Measurements from ENCODE around the gene ARX.

Gene ARX

GRCh38 chrX:25016361-25016671 lies 551 bp upstream of the ARX start:
- no peak for DNase-seq

GRCh38 chrX:25014366-25014838 lies 1.4 kb downstream of the ARX start:
- DNase-seq: no peak

- no peak for DNase-seq
These were observed 2.0 kb downstream of the ARX start for GRCh38 chrX:25013632-25014365.

GRCh38 chrX:25012793-25013631 lies 2.8 kb downstream of the ARX start:
- no peak for DNase-seq

GRCh38 chrX:25012433-25012735 lies 3.4 kb downstream of the ARX start:
- DNase-seq: no peak

- no peak for DNase-seq
These were observed 4.0 kb downstream of the ARX start for GRCh38 chrX:25011589-25012432.

- no peak for DNase-seq
These were observed 4.8 kb downstream of the ARX start for GRCh38 chrX:25010784-25011588.

GRCh38 chrX:25009407-25009806 lies 6.4 kb downstream of the ARX start:
- DNase-seq: no peak

- DNase-seq: no peak
These were observed 8.4 kb downstream of the ARX start for GRCh38 chrX:25007059-25008053.

GRCh38 chrX:25006586-25007058 lies 9.1 kb downstream of the ARX start:
- no peak for DNase-seq

GRCh38 chrX:25005382-25006185 lies 10.2 kb downstream of the ARX start:
- no peak for DNase-seq

GRCh38 chrX:25005034-25005381 lies 10.8 kb downstream of the ARX start:
- DNase-seq: no peak

GRCh38 chrX:25004485-25005032 lies 11.2 kb downstream of the ARX start:
- DNase-seq: no peak

- DNase-seq: no peak
These were observed 11.7 kb downstream of the ARX start for GRCh38 chrX:25004040-25004439.

GRCh38 chrX:25003066-25003849 lies 12.5 kb downstream of the ARX start:
- no peak for DNase-seq

GRCh38 chrX:25002661-25003020 lies 13.1 kb downstream of the ARX start:
- no peak for DNase-seq

- no peak for DNase-seq
These were observed 13.7 kb downstream of the ARX start for GRCh38 chrX:25001808-25002660.

GRCh38 chrX:24999511-24999910 lies 16.3 kb downstream of the ARX start:
- DNase-seq: no peak

Measured in effector CD8-positive, alpha-beta T cell (primary cell).